Hypothalamus (tissue), 51 donors: Measurements from ENCODE around the gene CENPM.
A peak's percentile ranks its signal among the peaks of the same experiment; 100 is the strongest.

Experiments
- DNase-seq, 51 donors: peaks; one replicate each; lab custom pipeline; 2025; lab: John Stamatoyannopoulos, UW

Gene CENPM

DNA sequence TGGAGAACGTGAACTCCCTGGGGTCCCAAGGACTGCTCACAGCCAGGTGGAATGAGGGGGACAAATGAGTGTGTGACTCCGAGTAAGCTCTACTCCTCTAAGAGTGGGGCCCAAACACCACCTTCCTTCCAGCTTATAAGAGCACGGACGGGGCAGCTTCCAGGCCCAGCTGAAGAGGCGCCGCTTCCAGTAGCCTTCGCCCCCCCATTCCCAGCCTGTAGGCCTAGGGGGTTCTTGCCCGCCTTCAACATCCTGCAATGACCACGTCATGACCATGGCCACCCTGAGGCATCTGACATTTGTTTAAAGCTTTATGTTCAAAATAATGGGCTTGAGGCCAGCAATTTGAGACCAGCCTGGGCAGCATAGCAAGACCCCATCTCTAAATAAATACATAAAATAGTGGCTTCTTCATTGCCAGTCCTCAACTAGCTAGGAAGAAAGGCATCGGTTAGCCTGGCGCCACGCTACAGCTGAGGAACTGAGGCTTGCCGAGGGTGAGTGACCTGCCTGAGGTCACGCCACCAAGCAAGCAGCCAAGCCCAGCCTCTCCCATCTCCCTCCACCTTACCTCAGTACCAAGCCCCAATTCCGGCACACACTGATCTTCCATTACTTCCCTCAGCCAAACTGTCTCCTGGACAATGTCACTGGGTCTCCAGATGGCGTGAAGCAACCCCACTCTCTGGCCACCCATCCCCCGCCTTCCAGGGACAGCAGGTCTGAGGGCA is 12.5 kb downstream of the CENPM start:
- DNase-seq: no peak

DNA sequence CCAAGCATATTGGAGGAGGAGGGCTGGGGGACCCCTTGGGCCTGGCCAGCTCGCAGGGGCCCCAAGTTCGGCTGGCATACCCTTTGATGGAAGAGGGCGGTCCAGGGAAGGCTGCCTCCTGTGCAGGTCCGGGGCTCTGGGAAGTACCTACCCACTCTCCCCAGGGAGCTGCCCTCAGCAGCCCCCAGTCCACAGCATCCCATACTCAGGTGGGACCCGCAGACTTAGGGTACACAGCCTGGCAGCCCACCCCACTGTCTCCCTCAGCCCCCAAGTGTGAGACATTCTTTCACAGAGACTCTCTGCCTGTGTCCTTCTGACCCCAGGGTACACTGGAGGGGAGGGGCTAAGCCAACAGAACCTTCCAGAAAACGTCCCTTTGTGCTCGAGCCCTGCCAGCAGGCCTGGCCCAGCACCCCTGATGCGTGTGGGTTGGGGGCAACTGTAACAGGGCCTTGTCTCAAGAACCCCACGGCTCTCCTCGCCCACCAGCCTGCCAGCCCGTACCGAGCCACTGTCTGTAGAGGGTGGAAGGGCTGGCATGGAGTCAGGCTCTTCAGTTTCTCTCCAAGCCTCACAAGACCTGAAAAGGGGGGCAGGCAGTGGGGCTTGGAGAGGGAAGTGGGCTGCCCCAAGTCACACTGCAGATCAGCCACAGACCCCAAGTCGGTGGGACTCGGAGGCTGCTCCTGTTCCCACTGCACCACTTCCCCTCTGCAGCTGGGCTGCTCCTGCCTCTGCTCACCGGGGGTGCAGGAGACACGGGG is 13.4 kb downstream of the CENPM start:
- no peak for DNase-seq

DNA sequence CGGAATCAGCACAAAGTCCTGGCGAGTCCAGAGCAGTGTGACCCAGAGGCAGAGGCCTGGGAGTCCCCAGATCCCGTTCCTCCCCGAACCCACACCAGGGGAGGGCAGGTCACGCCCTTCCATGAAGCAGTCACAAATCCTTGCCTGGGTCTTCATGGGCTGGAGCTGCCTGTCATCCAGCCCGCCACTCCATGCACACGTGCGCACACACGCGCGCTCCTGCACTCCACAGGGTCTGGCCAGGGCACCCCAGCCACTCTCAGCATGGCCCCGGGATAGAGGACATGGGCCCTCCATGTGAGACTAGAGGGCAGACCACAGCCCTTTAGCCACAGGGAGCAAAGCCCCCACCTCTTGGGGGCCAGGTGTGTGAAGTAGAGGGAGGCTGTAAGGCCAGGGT is 14.6 kb downstream of the CENPM start:
- DNase-seq: no peak

DNA sequence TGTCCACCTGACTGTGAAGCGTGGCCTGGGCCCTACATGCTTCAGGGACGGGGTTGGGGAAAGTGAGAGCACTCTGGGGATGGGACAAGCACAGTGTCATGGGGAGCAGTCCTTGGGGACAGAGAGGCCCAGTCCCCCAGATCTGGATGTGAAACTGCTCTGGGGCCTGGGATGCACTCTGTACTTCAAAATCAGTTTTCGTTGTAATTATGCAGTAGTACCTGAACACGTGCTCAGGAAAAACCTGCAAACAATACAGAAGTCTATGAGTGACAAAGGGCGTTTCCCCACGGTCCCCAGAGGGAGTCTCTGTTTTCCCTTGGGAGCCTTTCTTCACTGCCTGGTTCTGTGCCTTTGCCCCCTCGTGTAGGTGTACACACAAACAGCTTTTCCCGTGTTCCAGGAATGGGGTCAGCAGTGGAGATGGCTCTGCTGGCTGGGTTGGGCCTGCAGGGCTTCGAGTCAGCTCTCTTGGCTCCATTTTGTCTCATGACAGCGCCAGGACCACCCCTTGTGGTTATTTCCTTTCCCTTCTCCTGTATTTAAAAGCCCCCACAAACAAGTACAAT is 15.2 kb downstream of the CENPM start:
- DNase-seq: no peak

DNA sequence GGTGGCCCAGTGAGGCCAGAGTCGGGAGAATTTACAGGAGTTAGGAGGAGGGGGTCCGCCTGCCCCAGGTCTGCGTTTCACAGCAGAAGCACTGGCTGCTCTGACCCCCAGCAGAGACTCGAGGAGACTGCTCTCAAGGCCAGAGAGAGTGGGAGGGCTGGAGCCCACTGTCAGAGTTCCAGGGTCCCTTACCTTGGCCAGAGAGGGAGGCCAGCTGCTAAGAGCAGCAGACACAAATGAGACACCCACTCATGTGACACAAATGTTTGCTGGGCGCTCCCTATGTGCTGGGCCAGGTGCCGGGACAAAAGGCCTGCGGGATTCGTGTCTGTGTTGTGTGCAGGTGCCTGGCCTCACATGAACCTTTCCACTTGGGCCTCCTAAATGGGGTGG is 17.5 kb downstream of the CENPM start:
- DNase-seq: no peak

DNA sequence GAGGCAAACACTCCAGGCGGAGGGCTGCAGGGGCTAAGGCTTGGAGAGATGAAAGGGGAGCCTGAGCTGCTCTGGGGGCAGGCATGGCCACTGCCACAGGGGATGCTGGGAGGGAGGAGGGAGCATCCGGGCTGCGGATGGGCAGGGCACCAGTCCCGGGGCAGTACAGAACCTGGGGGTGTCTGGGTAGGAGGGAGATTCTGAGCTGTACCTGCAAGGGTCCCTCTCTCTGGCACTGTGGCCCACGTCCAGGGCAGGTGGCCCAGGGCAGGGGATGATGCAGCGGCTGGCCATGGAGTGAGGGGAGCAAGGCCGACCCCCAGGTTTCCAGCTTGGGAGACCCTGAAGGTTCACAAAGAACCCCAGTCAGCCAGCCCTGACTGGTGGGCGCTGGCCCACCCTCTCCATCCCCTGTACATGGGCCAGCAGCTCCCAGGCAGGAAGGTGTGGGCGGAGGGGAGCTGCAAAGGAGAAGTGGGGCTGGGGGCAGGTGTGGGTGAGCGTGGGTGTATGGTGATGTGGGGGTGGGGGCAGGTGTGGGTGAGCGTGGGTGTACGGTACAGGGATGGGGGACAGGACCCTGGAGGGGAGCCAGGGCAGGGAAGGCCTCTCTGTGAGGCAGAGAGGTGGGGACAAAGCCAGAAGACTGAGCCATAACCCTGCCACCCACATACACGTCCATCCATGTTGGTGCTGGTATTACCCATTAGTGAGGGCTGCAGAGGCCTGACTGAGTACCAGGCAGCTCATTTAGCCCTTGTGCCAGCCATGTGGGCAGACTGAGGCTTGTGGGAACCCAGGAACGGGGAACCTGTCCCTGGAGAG is 18.1 kb downstream of the CENPM start:
- DNase-seq: no peak

DNA sequence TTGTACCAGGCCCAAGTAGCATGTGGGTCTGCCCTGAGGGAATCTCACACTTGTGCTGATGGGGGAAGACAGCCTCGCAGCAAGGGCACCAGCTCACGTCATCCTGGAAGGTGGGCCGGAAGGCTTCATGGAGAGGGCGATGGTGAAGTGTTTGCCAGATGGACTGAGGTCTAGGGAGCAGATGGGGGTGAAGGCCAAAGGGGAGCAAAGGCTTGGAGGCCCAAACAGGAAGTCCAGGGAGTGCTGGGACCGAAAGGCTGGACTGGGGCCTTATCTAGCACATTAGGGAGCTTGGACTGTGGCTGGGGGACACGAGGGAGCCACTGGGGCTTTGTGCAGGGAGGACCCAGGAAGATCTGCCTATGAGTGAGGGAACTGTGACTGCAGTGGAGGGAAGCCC is 19.1 kb downstream of the CENPM start:
- no peak for DNase-seq

DNA sequence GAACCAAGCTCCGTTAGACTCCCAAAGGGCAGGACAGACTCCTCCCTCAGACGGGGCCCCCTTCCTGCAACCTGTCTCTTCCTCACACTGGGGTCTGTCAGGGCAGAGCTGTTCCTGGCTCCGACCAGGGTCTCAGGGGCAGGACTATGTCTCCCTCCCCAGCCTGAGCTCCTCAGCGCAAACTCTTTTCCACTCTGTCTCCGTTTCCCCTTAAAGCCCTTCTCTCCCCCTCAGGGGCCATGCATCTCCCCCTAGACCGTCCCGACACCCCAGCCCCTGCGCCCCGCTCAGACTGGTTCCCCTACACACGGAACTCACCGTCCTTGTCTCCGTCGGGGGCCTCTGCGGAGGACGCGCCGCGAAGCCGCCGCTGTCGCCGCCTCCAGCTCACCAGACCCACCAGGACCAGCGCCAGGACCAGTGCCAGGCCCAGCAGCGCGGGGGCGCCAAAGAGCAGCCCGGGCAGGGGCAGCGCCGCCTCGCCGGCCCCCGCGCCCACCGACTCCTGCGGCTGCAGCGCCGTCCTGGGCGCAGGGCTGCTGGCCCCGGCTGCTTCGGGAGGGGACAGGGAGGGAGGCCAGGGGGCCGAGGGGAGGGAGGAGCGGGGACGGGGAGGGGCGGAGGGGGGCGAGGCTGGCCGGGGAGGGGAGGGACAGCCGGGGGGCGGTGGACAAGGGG is 21.0 kb downstream of the CENPM start:
- peak in 21 of 51 donors; percentile 8 to 58 (median 25) for DNase-seq

DNA sequence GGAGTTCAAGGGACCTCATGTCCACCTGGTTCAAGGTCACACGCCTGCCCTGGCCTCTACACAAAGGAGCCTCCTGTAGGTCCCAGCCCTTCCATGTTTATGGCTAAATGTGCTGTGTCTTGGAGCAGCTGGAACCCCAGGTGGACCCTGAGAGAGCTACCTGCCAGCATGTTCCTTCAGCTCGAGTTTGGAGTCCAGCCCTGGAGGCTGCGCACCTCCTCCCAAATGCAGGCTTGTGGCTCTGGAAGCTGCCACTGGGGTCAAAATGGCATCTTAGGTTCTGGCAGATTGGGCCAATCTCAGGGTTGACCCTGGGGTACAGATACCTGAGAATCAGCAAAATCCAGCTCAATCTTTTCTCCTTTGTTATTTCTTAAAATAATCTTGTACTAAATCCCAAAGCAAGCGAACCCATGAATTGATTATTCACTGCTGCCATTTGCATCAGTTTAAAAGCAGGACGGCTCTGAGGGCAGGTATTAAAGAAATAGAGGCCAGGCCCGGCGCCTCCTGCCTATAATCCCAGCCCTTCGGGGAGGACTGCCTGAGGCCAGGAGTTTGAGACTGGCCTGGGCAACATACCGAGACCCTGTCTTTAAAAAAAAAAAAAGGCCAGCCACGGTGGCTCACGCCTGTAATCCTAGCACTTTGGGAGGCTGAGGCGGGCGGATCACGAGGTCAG is 23.2 kb downstream of the CENPM start:
- DNase-seq: no peak

DNA sequence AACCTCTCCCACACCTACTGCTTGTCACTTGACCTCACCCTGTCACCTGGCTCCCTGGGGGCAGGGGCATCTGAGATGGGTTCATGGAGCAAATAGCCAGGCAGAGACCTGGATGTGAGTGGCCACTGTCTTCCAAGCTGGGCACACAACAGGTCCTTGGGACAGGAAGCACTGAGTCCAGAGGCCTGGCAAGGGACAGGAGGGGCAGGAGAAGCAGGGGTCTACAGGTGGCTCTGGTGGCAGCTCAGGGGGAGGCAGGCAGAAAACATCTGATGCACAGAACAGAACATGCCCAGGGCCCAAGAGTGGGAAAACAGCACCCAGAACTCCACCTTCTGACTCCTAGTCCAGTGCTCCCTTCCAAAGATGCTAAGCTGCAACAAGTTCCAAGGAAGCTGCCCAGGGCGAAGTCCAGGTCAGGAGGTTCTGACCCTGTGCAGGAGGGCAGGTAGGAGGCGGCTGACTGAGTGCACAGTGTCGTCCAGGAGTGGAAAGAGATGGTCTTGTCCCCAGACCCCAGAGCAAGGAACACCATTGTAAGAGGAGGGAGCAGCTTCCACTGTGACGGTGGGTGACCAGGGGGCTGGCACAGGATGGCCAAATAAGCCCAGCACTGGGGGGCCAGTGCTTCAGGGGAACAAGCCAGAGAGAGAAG is 23.9 kb downstream of the CENPM start:
- DNase-seq: no peak

DNA sequence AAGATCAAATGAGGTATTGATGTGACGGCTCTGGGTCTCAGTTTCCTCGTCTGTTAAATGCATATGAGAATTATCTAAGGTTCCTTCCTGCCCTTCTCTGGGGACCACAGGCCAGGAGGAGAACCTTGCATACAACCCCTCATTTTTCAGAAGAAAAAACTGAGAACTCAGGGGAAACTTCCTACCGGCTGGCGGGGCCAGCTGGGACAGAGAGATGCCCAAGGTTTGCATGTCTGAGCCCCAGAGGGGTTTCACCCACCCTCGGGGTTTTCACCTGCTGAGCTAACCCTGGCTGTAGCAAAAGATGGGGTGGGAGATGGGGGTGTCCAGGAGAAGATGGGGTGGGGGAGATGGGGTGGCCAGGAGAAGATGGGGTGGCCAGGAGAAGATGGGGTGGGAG is 24.6 kb downstream of the CENPM start:
- no peak for DNase-seq

DNA sequence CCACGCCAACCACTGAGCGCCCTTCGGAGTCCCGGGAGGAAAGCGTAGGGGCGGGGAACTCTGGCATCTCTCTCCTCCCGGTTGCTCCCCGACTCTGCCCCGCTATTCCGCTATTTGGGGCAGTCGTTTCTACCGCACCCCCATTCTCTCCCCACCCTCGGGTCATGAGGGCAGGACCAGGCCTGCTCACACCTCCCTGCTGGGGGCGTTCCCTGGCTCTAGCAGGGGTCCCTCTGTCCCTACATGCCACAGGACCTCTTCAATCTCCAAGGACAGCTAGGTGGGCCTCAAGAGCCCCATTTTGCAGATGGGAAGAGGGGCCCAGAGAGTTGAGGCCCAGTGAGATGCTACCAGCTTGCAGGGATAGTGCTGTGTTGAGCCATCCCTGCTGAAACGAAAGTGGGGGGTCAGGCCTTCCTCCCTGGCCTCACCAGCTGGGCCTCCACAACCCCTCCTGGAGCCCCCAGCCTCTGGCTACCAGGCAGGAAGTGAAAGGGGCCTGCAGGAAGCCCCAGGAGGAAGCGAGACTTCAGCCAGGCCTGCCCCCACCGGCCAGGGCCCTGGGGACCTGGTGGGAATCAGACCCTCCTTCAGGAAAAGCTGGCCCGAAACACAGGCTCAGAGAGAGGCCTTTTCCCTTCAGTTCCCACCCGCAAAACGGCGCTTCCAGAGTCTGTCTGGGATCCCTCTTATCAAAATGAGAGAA is 26.5 kb downstream of the CENPM start:
- DNase-seq: peak in 16 of 51 donors; percentile 7 to 39 (median 20)

DNA sequence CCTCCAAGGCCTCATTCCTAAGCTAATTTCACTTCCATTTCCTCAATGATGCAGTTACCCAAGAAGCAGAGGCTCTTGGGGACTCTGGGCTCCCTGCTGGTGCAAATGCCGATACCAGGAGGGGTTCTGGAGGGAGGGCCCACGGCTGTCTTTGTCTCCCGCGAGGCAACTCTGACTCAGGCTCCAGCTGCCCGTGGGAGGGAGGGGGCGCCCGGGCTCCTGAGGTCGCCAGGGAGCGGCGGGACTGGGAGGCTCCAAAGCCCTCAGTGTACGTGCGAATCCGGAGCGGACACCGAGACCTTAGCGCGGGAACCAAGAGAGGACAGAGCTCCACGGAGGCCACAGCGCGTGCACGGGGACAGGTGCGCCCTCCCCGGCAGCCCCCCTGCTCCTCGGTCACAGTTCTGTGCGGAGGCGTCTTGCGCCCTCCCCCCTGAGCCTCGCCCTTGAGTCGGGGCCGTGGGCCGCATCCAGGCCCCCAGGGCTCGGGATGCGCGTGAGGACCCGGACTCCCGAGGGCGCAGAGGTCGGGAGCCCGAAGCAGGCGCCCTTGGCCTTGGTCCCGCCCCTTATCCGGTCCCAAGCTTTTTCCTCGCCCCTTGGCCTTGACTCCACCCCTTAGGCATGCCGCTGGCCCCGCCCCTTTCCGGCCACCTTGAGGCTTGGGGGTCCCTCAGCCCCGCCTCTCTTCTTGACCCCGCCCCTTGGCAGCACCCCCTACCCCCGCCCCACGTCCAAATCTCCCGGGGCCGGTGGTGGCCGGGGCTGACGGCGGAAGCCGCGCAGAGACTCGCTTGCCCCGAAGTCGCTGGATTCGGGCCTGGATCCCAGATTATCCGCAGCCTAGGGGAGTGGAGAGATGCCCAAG is 27.4 kb downstream of the CENPM start:
- peak in 19 of 51 donors; percentile 10 to 51 (median 27) for DNase-seq

DNA sequence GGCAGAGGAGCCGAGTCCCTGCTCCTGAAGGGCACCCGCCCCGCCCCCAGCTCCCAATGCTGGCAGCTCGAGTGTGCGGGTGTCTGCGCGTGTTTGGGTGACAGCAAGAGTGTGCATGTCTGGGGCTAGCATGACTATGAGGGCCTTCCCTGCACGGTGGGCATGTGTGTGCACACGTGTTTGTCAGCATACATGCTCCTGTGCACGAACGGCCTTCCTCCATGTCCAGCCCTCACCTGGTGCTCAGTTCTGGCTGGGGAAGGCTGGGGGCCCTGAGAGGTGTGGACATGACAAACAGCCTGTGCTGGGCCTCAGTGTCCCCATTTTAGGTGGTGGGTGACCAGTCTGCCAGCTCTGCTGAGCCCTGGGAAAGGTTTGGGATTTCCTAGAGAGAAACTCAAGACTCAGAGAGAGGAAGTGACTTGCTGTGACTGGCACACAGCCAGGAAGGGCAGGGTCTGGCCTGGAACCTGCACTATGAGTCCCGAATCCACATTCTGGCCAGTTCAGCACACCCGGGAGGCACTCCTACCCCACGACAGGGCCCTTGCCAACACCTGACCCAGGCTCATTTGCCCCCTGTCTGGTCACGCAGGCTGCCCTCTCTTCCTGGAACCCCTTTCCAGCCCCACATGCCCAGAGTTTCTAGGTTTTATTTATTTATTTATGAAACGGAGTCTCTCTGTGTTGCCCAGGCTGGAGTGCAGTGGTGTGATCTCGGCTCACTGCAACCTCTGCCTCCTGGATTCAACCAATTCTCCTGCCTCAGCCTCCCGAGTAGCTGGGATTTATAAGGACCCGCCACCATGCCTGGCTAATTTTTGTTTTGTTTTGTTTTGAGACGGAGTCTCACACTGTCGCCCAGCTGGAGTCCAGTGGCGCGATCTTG is 28.8 kb downstream of the CENPM start:
- DNase-seq: peak in 12 of 51 donors; percentile 5 to 39 (median 22)

DNA sequence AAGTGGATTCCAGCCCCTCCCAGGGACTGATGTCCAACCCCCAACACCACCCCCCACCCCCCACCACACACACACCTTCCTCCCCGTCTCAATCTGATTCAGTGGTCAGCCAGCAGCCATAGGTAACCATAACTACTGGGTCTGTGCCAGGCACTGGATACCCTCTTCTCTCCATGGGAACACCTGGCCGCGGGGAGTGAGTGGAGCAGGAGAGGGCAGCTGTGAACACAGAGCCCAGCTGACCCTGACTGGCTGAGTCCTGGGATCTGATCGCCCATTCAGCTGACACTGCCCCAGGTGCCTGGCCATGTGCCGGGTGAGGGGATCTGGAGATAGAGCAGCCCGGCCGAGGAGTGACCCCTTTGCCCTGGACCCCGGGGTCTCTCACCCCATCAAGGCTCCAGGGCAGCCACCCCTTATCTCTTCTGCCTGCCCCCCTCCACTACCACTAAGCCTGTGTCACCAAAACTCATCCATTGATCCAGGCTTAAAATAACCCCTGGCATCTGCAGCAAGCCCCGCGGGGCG is 29.5 kb downstream of the CENPM start:
- no peak for DNase-seq

DNA sequence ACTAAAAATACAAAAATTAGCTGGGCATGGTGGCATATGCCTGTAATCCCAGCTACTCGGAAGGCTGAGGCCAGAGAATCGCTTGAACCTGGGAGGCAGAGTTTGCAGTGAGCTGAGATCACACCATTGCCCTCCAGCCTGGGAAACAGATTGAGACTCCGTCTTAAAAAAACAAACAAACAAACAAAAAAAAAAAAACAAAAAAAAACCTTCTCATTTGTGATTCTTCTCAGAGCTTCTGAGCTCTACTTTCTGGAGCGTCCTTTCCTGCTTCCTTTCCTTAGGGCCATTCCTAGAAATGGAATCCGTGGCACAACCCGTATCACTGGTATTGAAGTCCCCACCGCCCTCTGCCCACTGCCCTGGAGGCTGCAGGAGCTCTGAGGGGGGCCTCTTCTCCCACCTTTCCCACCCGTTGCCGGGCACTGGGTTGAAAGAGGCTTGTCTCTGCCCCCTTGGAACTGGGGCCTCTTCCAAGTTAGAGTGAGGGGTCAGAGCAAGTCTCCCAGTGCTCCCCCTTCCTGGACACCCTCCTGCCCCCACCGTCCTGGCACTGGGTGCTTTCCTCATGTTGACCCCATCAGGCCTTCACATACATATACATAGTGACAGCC is 30.1 kb downstream of the CENPM start:
- no peak for DNase-seq
